ENCODE results near the gene KRT33A. TPM values are rescaled to one million over a fixed set of nuclear protein-coding genes. Genes with fewer than 3 reads are reported as not detected.

KRT33A gene
- total and polyA plus RNA-seq, 2 experiments from 2014 or later = not detected

GRCh38 chr17:41369023-41369422 lies 18.4 kb upstream of the KRT33A start:
- Mint-ChIP-seq H3K27me3 (ENCODE audit: insufficient read depth, low read depth, poor library complexity) (no peaks in the 10 kb centered on the region), H3K9me3 (no peaks in the 10 kb centered on the region; the same call in 2 of the 3 replicates), H3K4me3 (no peak overlapping the region), H3K27ac (no peak overlapping the region), H3K4me1 (no peaks in the 10 kb centered on the region), H3K36me3 (ENCODE audit: low read depth) (no peaks in the 10 kb centered on the region)
- no peaks in the 10 kb centered on the region for H3K27me3 ChIP-seq (ENCODE audit: insufficient read depth)
- no peak for TF ChIP-seq REST (IDR thresholded peaks at IDR 0.05; ENCODE audit: unreplicated experiment)
- TF ChIP-seq STAT1 (IDR thresholded peaks at IDR 0.05; ENCODE audit: unreplicated experiment) = no peak
- TF ChIP-seq POLR2AphosphoS5 (IDR thresholded peaks at IDR 0.05; ENCODE audit: low read depth) = no peak
- no peak for TF ChIP-seq ZNF114 (CRISPR knock-in tag; IDR thresholded peaks at IDR 0.05)
- no peak for TF ChIP-seq ETS1 (IDR thresholded peaks at IDR 0.05)
- no peaks in the 10 kb centered on the region for H3F3A ChIP-seq (replicated peaks; ENCODE audit: low read depth)
- no peak overlapping the region for H3K4me2 ChIP-seq
- DNase-seq (ENCODE audit: low spot score) = no peak
- ATAC-seq = no peak
- no peaks in the 10 kb centered on the region for H3K4me1 ChIP-seq (ENCODE audit: insufficient read depth)
- no peaks in the 10 kb centered on the region for H3K9me2 ChIP-seq (ENCODE audit: insufficient read depth)
- no peaks in the 10 kb centered on the region for H4K20me1 ChIP-seq (replicated peaks; ENCODE audit: insufficient read depth)
- no peak overlapping the region for H2AFZ ChIP-seq
- H3K79me2 ChIP-seq (replicated peaks; ENCODE audit: insufficient read depth) = no peaks in the 10 kb centered on the region
- H3K27ac ChIP-seq (ENCODE audit: low read depth) = no peak overlapping the region
- no peaks in the 10 kb centered on the region for H3K36me3 ChIP-seq (ENCODE audit: insufficient read depth)
- H3K4me3 ChIP-seq = no peak overlapping the region

GRCh38 chr17:41367426-41368075 lies 16.9 kb upstream of the KRT33A start:
- DNase-seq (ENCODE audit: low spot score) (no peak), ATAC-seq (no peak)
- H3K4me3 Mint-ChIP-seq = no peak overlapping the region
- H3K9me3 Mint-ChIP-seq = no peaks in the 10 kb centered on the region
- Histone ChIP-seq H3K4me2 (no peak overlapping the region), H4K20me1 (replicated peaks; ENCODE audit: insufficient read depth) (no peaks in the 10 kb centered on the region), H3K27ac (ENCODE audit: low read depth) (no peak overlapping the region), H3K4me1 (ENCODE audit: insufficient read depth) (no peaks in the 10 kb centered on the region), H3K36me3 (ENCODE audit: insufficient read depth) (no peaks in the 10 kb centered on the region), H3K79me2 (replicated peaks; ENCODE audit: insufficient read depth) (no peaks in the 10 kb centered on the region), H3K9me2 (ENCODE audit: insufficient read depth) (no peaks in the 10 kb centered on the region), H3F3A (replicated peaks; ENCODE audit: low read depth) (no peaks in the 10 kb centered on the region), H2AFZ (no peak overlapping the region), H3K27me3 (ENCODE audit: insufficient read depth) (no peaks in the 10 kb centered on the region), H3K4me3 (no peak overlapping the region)
- H3K36me3 Mint-ChIP-seq (ENCODE audit: low read depth) = no peaks in the 10 kb centered on the region
- H3K4me1 Mint-ChIP-seq = no peaks in the 10 kb centered on the region
- H3K27me3 Mint-ChIP-seq (ENCODE audit: insufficient read depth, low read depth, poor library complexity) = no peaks in the 10 kb centered on the region
- H3K27ac Mint-ChIP-seq = no peak overlapping the region
- no peak for TF ChIP-seq ZNF114 (CRISPR knock-in tag; IDR thresholded peaks at IDR 0.05)
- TF ChIP-seq EZH2 (IDR thresholded peaks at IDR 0.05; ENCODE audit: low read depth, unreplicated experiment) = no peak
- no peak for TF ChIP-seq ZNF462 (CRISPR knock-in tag; IDR thresholded peaks at IDR 0.05)
- TF ChIP-seq EZH2phosphoT487 (IDR thresholded peaks at IDR 0.05; ENCODE audit: unreplicated experiment) = no peak
- no peak for TF ChIP-seq CTCF (conservative IDR thresholded peaks at IDR 0.05; ENCODE audit: low read depth in 2 of 2)

Measured in GM23338 (cell line).